Right atrium auricular region (tissue), 2 donors: Measurements from ENCODE around the gene ZWILCH. TPM values are rescaled to one million over a fixed set of nuclear protein-coding genes. Genes with fewer than 3 reads are reported as not detected.

ENCODE experiments used
- DNase-seq: peaks from one replicate; pipeline ENCODE4 v3.0.0-alpha.2; 2019; ENCODE audit warnings: low spot score
- H3K27ac ChIP-seq, 2 donors: fragments of 200-600 bp; sonication (generic); 1 replicate in 1 of 2; 2 replicates in 1 of 2; pipeline ENCODE4 v1.5.1; 2016 to 2019
- H3K27me3 ChIP-seq, 2 donors: fragments of 200-600 bp; sonication (generic); one replicate each; pipeline versions ENCODE4 v1.5.1 to v1.6.0; 2017 to 2019
- H3K36me3 ChIP-seq: fragments of 200-600 bp; sonication (generic); one replicate; pipeline ENCODE4 v1.5.1; 2016
- H3K4me1 ChIP-seq, 2 donors: fragments of 200-600 bp; sonication (generic); one replicate each; pipeline versions ENCODE4 v1.5.1 to v1.6.0; 2017 to 2019
- H3K4me3 ChIP-seq, 2 donors: fragments of 200-600 bp; sonication (generic); 1 replicate in 1 of 2; 2 replicates in 1 of 2; pipeline ENCODE4 v1.5.1; 2017 to 2019; ENCODE audit warnings: mild to moderate bottlenecking in 1 of 2, moderate library complexity in 1 of 2
- H3K9me3 ChIP-seq, 2 donors: fragments of 200-600 bp; sonication (generic); one replicate each; pipeline ENCODE4 v1.5.1; 2019
- total RNA-seq, 2 donors: library from RNA; depleted of rRNA; stranded (reverse); fragments of >200 nt; gene quantifications; one replicate each; pipeline ENCODE4 v1.1.0, GENCODE V29; 2016
- TF ChIP-seq, protein P1 (sequence below), 2 donors: fragments of 200-600 bp; sonication (generic); IDR thresholded peaks; one replicate each; pipeline ENCODE4 v1.5.1; 2019; ENCODE audit warnings: antibody characterized with exemption in 2 of 2

ZWILCH gene
- total RNA-seq, 2 donors from 2014 or later, result 0.89 to 0.98 TPM

DNA sequence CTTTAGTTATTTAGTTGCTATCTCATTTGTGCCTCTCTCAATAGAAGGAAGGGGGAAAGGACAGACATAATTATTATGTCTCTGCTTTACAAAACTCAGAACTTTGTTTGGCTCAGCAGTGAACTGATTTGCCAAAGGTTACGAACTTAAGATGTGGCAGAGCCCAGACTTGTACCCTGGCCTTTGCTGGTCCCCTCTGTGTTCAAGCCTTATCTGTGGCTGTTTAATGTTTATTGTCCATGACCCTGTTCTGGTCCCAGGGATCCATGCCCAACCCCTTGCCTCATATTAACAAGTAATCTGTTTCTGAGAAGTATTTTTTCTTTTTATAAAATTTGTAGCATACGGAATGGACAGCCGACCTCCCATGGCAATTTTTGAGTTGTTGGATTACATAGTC is 18.2 kb upstream of the ZWILCH start:
- Histone ChIP-seq H3K27me3 (no peaks in the 10 kb centered on the region), H3K4me1 (peaks cover 0 to 15% of the 10 kb centered on the region in 2 donors), H3K27ac (no peak overlapping the region), H3K9me3 (no peaks in the 10 kb centered on the region), H3K36me3 (peaks cover 52% of the 10 kb centered on the region), H3K4me3 (no peak overlapping the region)
- TF ChIP-seq, protein P1, sequence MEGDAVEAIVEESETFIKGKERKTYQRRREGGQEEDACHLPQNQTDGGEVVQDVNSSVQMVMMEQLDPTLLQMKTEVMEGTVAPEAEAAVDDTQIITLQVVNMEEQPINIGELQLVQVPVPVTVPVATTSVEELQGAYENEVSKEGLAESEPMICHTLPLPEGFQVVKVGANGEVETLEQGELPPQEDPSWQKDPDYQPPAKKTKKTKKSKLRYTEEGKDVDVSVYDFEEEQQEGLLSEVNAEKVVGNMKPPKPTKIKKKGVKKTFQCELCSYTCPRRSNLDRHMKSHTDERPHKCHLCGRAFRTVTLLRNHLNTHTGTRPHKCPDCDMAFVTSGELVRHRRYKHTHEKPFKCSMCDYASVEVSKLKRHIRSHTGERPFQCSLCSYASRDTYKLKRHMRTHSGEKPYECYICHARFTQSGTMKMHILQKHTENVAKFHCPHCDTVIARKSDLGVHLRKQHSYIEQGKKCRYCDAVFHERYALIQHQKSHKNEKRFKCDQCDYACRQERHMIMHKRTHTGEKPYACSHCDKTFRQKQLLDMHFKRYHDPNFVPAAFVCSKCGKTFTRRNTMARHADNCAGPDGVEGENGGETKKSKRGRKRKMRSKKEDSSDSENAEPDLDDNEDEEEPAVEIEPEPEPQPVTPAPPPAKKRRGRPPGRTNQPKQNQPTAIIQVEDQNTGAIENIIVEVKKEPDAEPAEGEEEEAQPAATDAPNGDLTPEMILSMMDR (IDR thresholded peaks at IDR 0.05), result no peak
- no peak for DNase-seq

DNA sequence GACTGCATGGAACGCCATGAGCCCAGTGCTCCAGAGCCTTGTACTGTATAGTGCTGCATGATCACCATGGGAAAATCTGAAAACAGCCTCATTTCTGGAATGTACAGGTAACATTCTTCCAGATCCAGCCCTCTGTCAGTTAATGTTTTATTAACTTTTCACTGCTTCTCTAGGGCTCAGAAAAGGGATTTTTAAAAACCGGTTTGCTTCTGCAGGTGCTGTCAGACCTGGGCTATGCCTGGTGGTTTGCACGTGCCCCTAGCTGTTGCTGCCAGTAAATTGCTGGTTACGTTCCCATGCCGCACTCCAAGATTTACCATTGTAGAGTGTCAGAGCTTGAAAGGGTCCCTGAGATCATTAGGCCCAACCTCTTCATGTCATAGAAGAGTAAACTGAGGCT is 16.6 kb upstream of the ZWILCH start:
- TF ChIP-seq, protein P1 (IDR thresholded peaks at IDR 0.05), result no peak
- Histone ChIP-seq H3K27me3 (no peaks in the 10 kb centered on the region), H3K4me3 (no peak overlapping the region), H3K36me3 (peaks cover 64% of the 10 kb centered on the region), H3K27ac (no peak overlapping the region), H3K4me1 (peaks cover 0 to 9% of the 10 kb centered on the region in 2 donors), H3K9me3 (no peaks in the 10 kb centered on the region)
- DNase-seq, result no peak

DNA sequence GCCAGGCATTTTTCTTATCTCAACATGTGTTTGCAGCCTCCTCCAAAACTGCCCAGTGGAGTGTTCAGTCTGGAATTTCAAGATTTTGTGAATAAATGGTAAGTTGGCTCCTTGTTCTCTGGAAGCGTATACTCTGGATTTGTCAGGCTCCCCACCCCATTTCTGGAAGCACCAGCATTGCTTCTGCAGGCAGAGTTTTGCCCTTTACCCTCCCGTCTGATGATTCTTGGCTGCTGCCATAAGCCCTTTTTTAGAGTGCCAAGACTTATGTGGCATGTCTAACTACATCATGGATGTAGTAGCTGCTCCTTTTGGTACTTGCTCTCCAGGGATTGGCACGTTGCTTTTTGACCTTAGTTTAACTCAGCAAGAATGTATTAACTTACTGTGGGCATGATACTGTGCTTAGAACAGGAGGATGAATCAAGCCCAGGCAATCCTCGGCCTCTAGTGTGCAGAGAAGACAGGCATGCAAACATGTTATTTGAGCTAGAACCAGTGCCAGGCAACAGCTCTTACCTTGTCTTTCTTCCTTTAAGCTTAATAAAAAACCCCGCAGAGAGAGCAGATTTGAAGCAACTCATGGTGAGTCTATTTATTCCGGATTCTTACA is 15.8 kb upstream of the ZWILCH start:
- Histone ChIP-seq H3K27me3 (no peaks in the 10 kb centered on the region), H3K36me3 (peaks cover 72% of the 10 kb centered on the region), H3K4me3 (no peak overlapping the region), H3K27ac (no peak overlapping the region), H3K9me3 (no peaks in the 10 kb centered on the region), H3K4me1 (peaks cover 0 to 9% of the 10 kb centered on the region in 2 donors)
- no peak for DNase-seq
- TF ChIP-seq, protein P1 (IDR thresholded peaks at IDR 0.05), result no peak

DNA sequence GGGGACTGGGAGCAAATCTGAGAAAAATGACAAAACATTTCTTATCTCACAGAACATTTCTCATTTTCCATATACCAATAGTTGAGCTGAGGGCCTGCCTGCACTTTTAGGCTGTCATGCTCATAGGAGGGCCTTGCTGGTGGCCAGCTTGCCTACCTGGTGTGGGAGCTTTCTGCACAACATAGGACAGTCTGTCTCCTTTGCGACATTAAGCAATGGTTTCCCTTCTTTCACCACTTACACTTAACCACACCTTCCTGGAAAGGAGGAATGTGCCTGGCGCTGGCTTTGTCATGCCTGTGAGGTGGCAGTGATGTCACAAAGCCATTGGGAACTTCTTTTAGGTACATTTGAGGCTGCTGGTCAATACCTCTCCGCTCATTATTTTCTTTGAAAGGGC is 13.3 kb upstream of the ZWILCH start:
- H3K4me1 ChIP-seq, result peaks cover 0 to 20% of the 10 kb centered on the region in 2 donors
- no peak for DNase-seq
- TF ChIP-seq, protein P1 (IDR thresholded peaks at IDR 0.05), result no peak
- H3K36me3 ChIP-seq, result peaks cover 78% of the 10 kb centered on the region
- H3K27me3 ChIP-seq, result no peaks in the 10 kb centered on the region
- peak overlapping the region in 1 of 2 donors; percentile 10 for H3K27ac ChIP-seq
- no peaks in the 10 kb centered on the region for H3K9me3 ChIP-seq
- H3K4me3 ChIP-seq, result no peak overlapping the region

DNA sequence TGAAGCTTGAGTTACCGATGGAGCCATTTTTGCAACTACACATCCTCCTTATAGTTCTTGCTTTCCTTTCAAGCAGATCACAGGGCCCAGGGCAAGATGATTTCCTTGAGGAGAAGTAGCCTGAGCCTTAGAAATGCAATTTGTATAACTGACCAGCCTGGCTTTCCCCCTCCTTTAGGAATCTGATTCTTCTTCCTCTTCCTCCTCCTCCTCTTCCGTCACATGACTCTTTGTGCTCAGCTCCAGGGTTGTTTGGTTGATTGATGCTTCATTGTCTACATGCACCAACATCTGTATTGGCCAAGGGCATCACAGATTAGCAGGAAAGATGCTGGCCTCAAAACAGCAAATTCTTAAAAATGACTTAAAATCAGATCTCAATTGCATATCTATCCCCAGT is 10.9 kb upstream of the ZWILCH start:
- DNase-seq, result peak; percentile 28
- Histone ChIP-seq H3K36me3 (peaks cover 77% of the 10 kb centered on the region), H3K27ac (no peak overlapping the region), H3K9me3 (no peaks in the 10 kb centered on the region), H3K4me1 (peaks cover 0 to 30% of the 10 kb centered on the region in 2 donors), H3K27me3 (no peaks in the 10 kb centered on the region), H3K4me3 (no peak overlapping the region)
- TF ChIP-seq, protein P1 (IDR thresholded peaks at IDR 0.05), result no peak
